D721Med (cell line): ENCODE data around the gene MAPK8IP3.

ENCODE experiments used
- DNase-seq: peaks from one replicate; pipeline ENCODE4 v3.0.0; 2011; ENCODE audit warnings: low spot score; ENCODE audit not compliant: insufficient read length
- FAIRE-seq: peaks from 2 replicates; lab custom pipeline; 2011; peaks lifted over from hg19 to GRCh38; lab: Jason Lieb, UNC
- CTCF ChIP-seq: IDR thresholded peaks from 2 replicates; pipeline ENCODE4 v1.5.1; 2012; ENCODE audit warnings: mild to moderate bottlenecking, control low read depth; ENCODE audit not compliant: insufficient read depth; ENCODE audit errors: missing control alignments

The MAPK8IP3 gene

GRCh38 chr16:1810106-1810505 lies 104.1 kb downstream of the MAPK8IP3 start:
- no peak for TF ChIP-seq CTCF
- FAIRE-seq, result no peak
- DNase-seq, result no peak

GRCh38 chr16:1810536-1810935 lies 104.5 kb downstream of the MAPK8IP3 start:
- DNase-seq (no peak), FAIRE-seq (no peak)
- TF ChIP-seq CTCF, result no peak

- no peak for FAIRE-seq
- DNase-seq, result peak; percentile 56
- peak; percentile 44 for TF ChIP-seq CTCF
Observed at GRCh38 chr16:1812732-1813163, 106.8 kb downstream of the MAPK8IP3 start.

- no peak for TF ChIP-seq CTCF
- DNase-seq, result no peak
- FAIRE-seq, result no peak
Observed at GRCh38 chr16:1815461-1815860, 109.5 kb downstream of the MAPK8IP3 start.

- FAIRE-seq (no peak), DNase-seq (no peak)
- TF ChIP-seq CTCF, result no peak
Observed at GRCh38 chr16:1816396-1817275, 110.6 kb downstream of the MAPK8IP3 start.

- DNase-seq (no peak), FAIRE-seq (no peak)
- no peak for TF ChIP-seq CTCF
Observed at GRCh38 chr16:1817276-1817589, 111.2 kb downstream of the MAPK8IP3 start.

- no peak for DNase-seq
- TF ChIP-seq CTCF, result no peak
- FAIRE-seq, result no peak
Observed at GRCh38 chr16:1817716-1818115, 111.7 kb downstream of the MAPK8IP3 start.
